ENCODE data around the gene FLT3LG. TPM values are rescaled to one million over a fixed set of nuclear protein-coding genes. Genes with fewer than 3 reads are reported as not detected.
A peak's percentile ranks its signal among the peaks of the same experiment; 100 is the strongest.

The FLT3LG gene
- total RNA-seq, 1 donor from 2014 or later: 6.2 TPM

DNA sequence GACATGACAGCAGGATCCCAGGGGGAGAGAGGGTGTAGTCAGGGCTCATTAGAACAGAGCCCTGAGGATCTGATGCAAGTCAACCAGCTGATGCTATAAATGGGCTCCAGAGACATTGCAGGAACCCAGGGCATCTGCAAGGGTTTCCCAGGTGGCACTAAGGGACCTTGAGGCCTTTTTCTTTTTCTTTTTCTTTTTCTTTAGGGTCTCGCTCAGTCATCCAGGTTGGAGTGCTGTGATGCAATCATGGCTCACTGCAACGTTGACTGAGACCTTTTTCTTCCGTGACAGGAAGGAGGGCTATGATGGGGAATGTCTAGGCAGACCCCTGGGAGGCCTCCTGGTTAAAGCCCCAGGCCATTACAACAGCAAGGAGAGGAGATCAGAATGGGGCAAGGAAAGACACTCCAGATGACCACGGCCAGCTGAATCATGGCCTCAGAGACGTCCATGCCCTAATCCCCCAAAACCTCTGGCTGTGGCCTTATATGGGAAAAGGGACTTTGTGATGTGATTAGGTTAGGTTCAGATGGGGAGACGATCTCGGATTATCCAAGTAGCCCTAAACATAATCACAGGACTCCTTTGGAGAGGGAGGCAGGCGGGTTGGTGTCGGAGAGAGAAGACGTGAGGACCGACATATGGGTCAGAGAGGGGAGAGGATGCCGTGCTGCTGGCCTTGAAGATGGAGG lies 33.9 kb downstream of the FLT3LG start:
- DNase-seq (ENCODE audit: low spot score): no peak

DNA sequence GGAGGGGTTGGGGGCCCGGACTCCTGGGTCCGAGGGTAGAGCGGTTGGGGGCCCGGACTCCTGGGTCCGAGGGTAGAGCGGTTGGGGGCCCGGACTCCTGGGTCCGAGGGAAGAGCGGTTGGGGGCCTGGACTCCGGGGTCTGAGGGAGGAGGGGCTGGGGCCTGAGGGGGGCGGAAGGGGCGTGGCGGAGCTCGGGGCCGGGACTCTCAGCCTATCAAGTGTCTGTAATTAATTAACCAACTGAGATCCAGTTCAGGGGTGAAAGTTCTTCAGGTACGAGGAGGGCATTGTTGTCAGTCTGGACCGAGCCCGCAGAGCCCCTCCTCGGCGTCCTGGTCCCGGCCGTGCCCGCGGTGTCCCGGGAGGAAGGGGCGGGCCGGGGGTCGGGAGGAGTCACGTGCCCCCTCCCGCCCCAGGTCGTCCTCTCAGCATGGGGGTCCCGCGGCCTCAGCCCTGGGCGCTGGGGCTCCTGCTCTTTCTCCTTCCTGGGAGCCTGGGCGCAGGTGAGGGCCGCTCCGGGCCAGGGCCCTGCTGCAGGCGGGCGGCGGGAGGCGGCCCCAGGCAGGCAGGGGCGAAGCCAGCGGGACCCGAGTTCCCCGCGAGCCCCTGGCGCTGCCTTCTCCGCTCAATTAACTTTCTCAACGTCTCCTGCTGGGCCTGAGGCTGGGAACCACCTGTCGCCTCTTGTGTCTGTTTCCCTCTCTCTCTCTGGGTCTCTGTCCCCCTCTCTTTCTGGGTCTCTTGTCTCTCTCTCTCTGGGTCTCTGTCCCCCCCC lies 39.1 kb downstream of the FLT3LG start:
- no peak for DNase-seq (ENCODE audit: low spot score)

DNA sequence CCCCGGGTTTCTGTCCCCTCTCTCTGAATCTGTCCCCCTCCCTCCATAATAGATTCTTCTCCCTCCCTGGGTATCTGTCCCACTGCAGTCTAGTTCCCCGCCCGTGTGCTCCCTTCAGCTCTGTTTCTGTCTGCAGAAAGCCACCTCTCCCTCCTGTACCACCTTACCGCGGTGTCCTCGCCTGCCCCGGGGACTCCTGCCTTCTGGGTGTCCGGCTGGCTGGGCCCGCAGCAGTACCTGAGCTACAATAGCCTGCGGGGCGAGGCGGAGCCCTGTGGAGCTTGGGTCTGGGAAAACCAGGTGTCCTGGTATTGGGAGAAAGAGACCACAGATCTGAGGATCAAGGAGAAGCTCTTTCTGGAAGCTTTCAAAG lies 39.7 kb downstream of the FLT3LG start:
- DNase-seq (ENCODE audit: low spot score): no peak

GRCh38 chr19:49514151-49514550 lies 40.1 kb downstream of the FLT3LG start:
- no peak for DNase-seq (ENCODE audit: low spot score)

GRCh38 chr19:49515767-49516166 lies 41.8 kb downstream of the FLT3LG start:
- no peak for DNase-seq (ENCODE audit: low spot score)

DNA sequence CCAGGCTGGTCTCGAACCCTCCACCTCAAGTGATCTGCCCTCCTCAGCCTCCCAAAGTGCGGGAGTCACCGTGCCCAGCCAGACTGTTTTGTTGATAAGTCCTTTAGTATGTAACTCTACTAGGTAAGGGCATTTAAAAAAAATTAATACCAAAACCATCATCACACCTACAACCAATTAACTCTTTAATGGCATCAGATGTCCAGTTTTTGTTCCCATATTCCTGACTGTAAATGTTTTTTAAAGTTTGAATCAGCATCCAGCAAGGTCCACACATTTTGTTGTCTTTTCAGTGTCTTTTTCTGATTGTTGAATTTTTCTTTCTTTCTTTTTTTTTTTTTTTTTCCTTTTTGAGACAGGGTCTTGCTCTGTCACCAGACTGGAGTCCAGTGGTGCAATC lies 44.0 kb downstream of the FLT3LG start:
- DNase-seq (ENCODE audit: low spot score): no peak

- no peak for DNase-seq (ENCODE audit: low spot score)
These were observed 46.8 kb downstream of the FLT3LG start for GRCh38 chr19:49520705-49521319.

DNA sequence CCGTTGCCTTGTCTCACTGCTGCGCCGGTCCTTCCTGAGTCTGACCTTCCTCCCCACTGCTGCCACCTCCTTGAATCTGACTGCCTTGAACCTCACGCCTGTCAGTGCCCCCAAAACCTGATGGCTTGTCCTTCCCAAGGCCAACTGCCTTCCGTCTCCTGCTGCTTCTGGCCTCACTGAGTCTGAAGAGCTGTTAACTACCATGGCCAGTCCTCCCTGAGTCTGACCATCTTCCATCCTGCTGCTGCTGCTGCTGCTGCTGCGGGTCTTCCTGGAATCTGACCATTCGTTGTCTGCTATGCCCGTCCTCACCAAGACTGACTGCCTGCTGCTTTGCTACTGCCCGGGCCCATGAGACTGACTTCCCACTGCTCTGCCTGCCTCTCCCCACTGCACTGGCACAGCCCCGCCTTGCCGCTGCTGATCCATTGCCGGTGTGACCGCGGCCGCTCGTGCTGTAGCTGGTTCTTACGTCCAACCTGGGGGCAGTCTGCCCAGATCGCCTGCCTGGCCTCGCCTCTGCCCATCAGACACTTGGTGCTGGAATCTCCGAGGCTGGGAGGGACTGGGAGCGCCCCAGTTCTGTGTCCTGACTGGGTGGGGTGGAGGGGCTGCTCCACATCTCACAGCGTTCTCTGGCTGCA lies 50.9 kb downstream of the FLT3LG start:
- DNase-seq (ENCODE audit: low spot score): no peak

GRCh38 chr19:49528211-49528771 lies 54.3 kb downstream of the FLT3LG start:
- DNase-seq (ENCODE audit: low spot score): no peak

- DNase-seq (ENCODE audit: low spot score): no peak
These were observed 56.7 kb downstream of the FLT3LG start for GRCh38 chr19:49530708-49531107.

- no peak for DNase-seq (ENCODE audit: low spot score)
These were observed 59.8 kb downstream of the FLT3LG start for GRCh38 chr19:49533551-49534488.

DNA sequence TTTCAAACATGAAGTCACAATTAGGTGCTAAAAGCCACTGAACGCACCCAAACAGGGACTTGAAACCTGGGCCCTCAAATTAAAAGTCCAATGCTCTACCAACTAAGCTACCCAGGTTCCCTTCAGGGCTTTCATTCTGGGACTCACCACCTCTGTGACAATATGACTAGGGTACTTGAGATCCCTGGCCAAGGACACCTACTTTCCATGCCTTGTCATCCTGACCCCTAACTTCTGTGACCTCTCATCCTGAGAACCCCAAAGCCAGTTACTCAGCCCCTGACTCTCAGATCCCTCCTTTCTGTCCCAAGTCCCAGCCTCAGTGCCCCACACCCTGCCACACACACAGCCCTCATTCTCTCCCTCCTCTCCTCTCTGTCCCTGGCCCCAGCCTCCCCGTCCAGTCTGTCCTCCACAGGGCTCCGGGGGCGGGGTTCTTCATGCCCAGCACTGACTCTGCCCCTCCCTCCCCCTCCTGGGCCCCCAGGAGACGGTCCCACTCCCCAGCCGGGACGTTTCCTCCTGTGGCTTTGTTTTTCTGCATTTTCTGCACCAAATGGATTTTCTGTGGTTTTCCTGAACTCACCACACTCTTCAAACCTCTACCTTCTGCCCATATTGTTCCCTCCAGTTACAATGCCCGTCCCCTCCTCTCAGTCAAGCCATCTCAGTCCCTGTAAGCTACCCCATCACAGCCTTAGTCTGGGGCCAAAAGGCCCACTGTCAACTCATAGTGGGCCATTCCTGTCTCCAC lies 60.8 kb downstream of the FLT3LG start:
- DNase-seq (ENCODE audit: low spot score): no peak

Small RNA genes lying within 50 kb of the gene (microRNA-seq; reads per million reads assigned to microRNA genes)
- 735 reads per million, percentile 74 among the genes with 10 or more reads in this experiment for gene MIR150 (ENCODE audit: borderline number of aligned reads)

Other genes starting within 250 kb of the FLT3LG start
- 3.1 TPM for gene SLC6A16, start 149.0 kb upstream of the FLT3LG start, total RNA-seq
- gene CD37, start 138.8 kb upstream of the FLT3LG start, total RNA-seq: 32.1 TPM
- 48.3 TPM for gene TEAD2, start 111.8 kb upstream of the FLT3LG start, total RNA-seq
- gene DKKL1, start 110.3 kb upstream of the FLT3LG start, total RNA-seq: not detected
- gene KASH5, start 86.0 kb upstream of the FLT3LG start, total RNA-seq: not detected
- not detected for gene PTH2, start 50.8 kb upstream of the FLT3LG start, total RNA-seq
- gene GFY, start 48.8 kb upstream of the FLT3LG start, total RNA-seq: not detected
- gene SLC17A7, start 32.7 kb upstream of the FLT3LG start, total RNA-seq: 2.3 TPM
- 50.2 TPM for gene PIH1D1, start 22.4 kb upstream of the FLT3LG start, total RNA-seq
- 32.1 TPM for gene ALDH16A1, start 21.0 kb upstream of the FLT3LG start, total RNA-seq
- 2,027 TPM for gene RPL13A, start 13.4 kb downstream of the FLT3LG start, total RNA-seq
- gene RPS11, start 22.2 kb downstream of the FLT3LG start, total RNA-seq: 1,458 TPM
- 476 TPM for gene FCGRT, start 38.4 kb downstream of the FLT3LG start, total RNA-seq
- gene RCN3, start 53.8 kb downstream of the FLT3LG start, total RNA-seq: 76.2 TPM
- gene NOSIP, start 106.3 kb downstream of the FLT3LG start, total RNA-seq: 46.0 TPM
- gene PRRG2, start 107.1 kb downstream of the FLT3LG start, total RNA-seq: 1.1 TPM
- gene PRR12, start 117.0 kb downstream of the FLT3LG start, total RNA-seq: 22.3 TPM
- 107 TPM for gene RRAS, start 165.9 kb downstream of the FLT3LG start, total RNA-seq
- 64.3 TPM for gene SCAF1, start 168.0 kb downstream of the FLT3LG start, total RNA-seq
- 46.7 TPM for gene IRF3, start 191.6 kb downstream of the FLT3LG start, total RNA-seq
- gene BCL2L12, start 191.7 kb downstream of the FLT3LG start, total RNA-seq: 10.7 TPM
- 105 TPM for gene PRMT1, start 203.1 kb downstream of the FLT3LG start, total RNA-seq
- gene ADM5, start 215.4 kb downstream of the FLT3LG start, total RNA-seq: 1.3 TPM
- gene CPT1C, start 216.9 kb downstream of the FLT3LG start, total RNA-seq: 7.2 TPM